Activated T-helper 1 cell treated with anti-CD3 and anti-CD28 coated beads, Interleukin-12 subunit alpha, Interleukin-12 subunit beta, Interleukin-2, Interleukin-4 antibody, amounts not matched to agents 30 ng/mL and 10 ng/mL and 1 ng/mL, durations not matched to agents 14 hours and 24 hours and 36 hours (primary cell): ENCODE results near the gene ADM2. TPM values are rescaled to one million over a fixed set of nuclear protein-coding genes. Genes with fewer than 3 reads are reported as not detected.

Source experiments
- DNase-seq: peaks from one replicate; pipeline ENCODE4 v3.0.0; 2021; ENCODE audit warnings: low spot score
- H3K27ac Mint-ChIP-seq: one replicate; pipeline ENCODE4 v1.8.0; 2021; ENCODE audit warnings: mild to moderate bottlenecking, mixed read lengths
- H3K27me3 Mint-ChIP-seq: one replicate; pipeline ENCODE4 v1.8.0; 2022; ENCODE audit warnings: mild to moderate bottlenecking, moderate library complexity, mixed read lengths; ENCODE audit not compliant: insufficient read depth
- H3K36me3 Mint-ChIP-seq: one replicate; pipeline ENCODE4 v1.8.0; 2021; ENCODE audit warnings: low read depth, mixed read lengths
- H3K4me1 Mint-ChIP-seq: one replicate; pipeline ENCODE4 v1.8.0; 2021; ENCODE audit warnings: low read depth, mixed read lengths
- H3K4me3 Mint-ChIP-seq: one replicate; pipeline ENCODE4 v1.8.0; 2021; ENCODE audit warnings: mild to moderate bottlenecking, moderate library complexity, mixed read lengths
- H3K9me3 Mint-ChIP-seq: one replicate; pipeline ENCODE4 v1.8.0; 2021; ENCODE audit warnings: mixed read lengths
- intact Hi-C: fragments of 100-400 bp; cut with micrococcal nuclease; formaldehyde crosslinking; loops from one replicate; pipeline ENCODE4 v1.15.1; 2024
- total RNA-seq: library from RNA; stranded (reverse); gene quantifications from 2 replicates; pipeline ENCODE4 v1.2.3, GENCODE V29; 2022

ADM2 gene
- total RNA-seq, 1 donor from 2014 or later: 4.9 TPM

GRCh38 chr22:50465066-50465930, 16.0 kb upstream of the ADM2 start:
- intact Hi-C loops: no loop called here
- peaks cover 18% of the 10 kb centered on the region for H3K4me1 Mint-ChIP-seq
- H3K36me3 Mint-ChIP-seq: peaks cover 23% of the 10 kb centered on the region
- DNase-seq: no peak
- H3K27me3 Mint-ChIP-seq: no peaks in the 10 kb centered on the region
- H3K9me3 Mint-ChIP-seq: no peaks in the 10 kb centered on the region
- no peak overlapping the region for H3K4me3 Mint-ChIP-seq
- H3K27ac Mint-ChIP-seq: no peak overlapping the region

DNA sequence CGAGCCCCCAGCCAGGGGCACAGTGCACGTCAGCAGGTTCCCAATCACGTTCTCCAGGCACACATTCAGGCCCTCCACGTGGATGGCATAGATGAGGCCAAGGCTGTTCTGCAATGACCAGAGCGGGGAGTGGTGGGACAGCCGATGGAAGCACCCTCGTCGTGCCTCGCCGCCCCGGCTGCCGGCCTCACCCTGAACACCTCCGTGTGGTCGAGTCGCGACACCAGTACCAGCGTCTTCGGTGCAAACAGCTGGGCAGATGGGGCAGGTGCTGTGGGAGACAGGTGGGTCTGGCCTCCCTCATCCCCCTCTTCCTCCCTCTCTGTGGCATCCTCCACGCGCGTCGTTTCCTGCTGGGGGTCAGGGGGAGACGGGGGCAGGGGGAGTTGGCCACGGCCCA, 14.0 kb upstream of the ADM2 start:
- intact Hi-C loops: no loop called here
- H3K36me3 Mint-ChIP-seq: peaks cover 18% of the 10 kb centered on the region
- H3K4me3 Mint-ChIP-seq: no peak overlapping the region
- no peak for DNase-seq
- H3K27me3 Mint-ChIP-seq: no peaks in the 10 kb centered on the region
- no peaks in the 10 kb centered on the region for H3K9me3 Mint-ChIP-seq
- no peak overlapping the region for H3K27ac Mint-ChIP-seq
- peaks cover 35% of the 10 kb centered on the region for H3K4me1 Mint-ChIP-seq

DNA sequence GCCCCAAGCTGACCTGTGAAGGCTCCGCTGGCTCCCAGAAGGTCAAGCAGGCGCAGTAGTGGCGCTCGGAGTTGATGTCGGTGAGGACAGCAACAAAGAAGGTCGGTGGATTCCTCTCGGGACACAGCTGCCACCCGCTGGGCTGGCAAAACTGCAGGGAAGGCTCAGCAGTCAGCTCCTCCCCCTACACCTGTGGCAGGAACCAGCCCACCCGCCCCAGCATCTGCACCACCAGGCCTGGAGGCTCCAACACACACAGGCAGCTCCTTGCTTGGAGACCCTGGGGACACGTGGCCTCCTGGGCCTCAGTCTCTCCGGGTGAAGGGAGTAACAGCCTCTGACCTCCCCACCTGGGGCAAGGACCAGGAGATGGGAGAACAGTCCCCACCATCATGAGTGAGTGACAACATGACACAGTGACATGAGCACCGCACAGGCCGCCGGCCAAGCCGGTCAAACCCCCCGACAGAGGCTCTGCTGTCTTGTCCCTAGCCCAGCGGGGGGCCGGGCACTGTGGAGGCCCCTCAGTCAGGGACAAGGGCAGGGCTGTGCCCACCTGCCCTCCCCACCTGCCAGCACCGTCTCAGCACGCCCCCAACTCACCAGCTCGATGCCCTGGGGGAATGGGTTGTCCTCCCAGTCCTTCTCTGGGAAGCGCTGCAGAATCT, 13.4 kb upstream of the ADM2 start:
- Mint-ChIP-seq H3K4me1 (peaks cover 40% of the 10 kb centered on the region), H3K9me3 (no peaks in the 10 kb centered on the region), H3K4me3 (peak overlapping the region; percentile 49), H3K27ac (no peak overlapping the region), H3K36me3 (peaks cover 17% of the 10 kb centered on the region), H3K27me3 (no peaks in the 10 kb centered on the region)
- intact Hi-C loops: loop anchor here (2.0 kb wide), 1 partner anchor 95 kb away; the partner anchor contains the start of gene SYCE3
- no peak for DNase-seq

DNA sequence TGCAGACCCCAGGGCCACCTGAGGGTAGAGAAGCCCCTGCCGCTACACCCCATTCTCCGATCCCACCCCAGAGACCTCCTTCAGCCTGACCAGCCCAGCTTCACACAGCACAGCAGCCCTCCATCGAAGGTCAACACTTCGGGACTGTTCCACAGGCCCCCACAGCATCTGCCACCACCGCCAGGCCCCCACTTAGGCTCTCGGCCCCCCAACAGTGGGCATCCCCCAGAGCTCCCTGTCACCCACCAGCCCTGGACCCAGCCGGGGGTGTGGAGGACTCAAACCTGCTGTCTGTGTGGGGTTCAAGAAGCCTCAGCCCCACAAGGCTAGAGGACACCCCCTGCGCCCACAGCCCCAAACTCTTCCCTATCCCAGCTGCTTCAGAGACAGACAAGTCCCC, 12.7 kb upstream of the ADM2 start:
- Mint-ChIP-seq H3K4me1 (peaks cover 47% of the 10 kb centered on the region), H3K27ac (peak overlapping the region; percentile 90), H3K9me3 (no peaks in the 10 kb centered on the region), H3K36me3 (peaks cover 14% of the 10 kb centered on the region), H3K4me3 (peak overlapping the region; percentile 49), H3K27me3 (no peaks in the 10 kb centered on the region)
- intact Hi-C loops: loop anchor here (2.0 kb wide), 1 partner anchor 94 kb away; the partner anchor contains the start of gene SYCE3
- no peak for DNase-seq

DNA sequence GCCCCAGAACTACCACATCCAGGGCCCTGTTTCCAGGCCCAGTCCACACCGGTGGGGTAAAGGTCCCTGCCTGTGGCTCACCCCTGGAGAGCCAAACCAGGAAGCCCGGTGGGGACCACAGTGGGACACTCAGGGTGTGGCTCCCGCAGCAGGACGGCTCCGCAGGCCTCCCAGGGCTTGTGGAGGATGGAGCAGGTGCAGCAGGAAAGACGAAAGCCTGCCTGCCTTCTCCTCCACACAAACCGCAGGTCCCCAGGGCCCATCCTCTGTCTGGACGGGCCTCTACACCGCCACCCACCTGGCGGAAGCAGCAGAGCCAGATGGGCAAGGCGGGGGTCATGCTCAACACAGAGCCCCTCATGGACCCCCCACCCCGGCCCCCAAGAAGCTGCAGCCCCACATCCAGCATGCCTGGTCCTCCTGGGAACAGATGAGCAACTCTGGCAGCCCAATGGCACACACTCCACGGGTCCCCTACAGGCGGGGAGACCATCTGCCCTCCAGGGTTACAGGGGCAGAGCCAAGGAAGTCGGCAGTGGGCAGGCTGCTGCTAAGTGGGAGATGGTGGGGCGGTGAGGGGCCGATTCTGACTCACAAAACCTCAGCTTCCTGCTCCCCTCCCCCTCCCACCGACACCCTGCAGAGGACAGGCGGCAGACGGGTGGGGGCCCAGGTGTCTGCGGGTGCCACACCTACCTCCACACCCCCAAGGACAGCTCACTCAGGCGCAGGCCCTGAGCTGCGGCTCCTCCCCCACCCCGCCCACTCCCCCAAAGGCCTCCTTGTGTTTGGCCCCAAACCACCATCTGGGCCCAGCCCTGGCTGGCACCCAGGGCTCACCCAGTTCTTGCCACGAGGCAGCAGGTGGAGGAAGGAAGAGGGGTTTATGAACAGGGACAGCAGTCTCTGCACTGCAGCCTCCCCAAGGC, 11.7 kb upstream of the ADM2 start:
- peak; percentile 92 for DNase-seq
- Mint-ChIP-seq H3K27me3 (no peaks in the 10 kb centered on the region), H3K36me3 (peaks cover 12% of the 10 kb centered on the region), H3K27ac (peak overlapping the region; percentile 90), H3K4me1 (peaks cover 53% of the 10 kb centered on the region), H3K4me3 (peak overlapping the region; percentile 48), H3K9me3 (no peaks in the 10 kb centered on the region)
- intact Hi-C loops: loop anchor here (1.0 to 10.0 kb wide), 3 partner anchors 39 to 225 kb away; partner anchors contain the start of genes NCAPH2, SYCE3 and TUBGCP6

GRCh38 chr22:50470491-50470890, 10.9 kb upstream of the ADM2 start:
- Mint-ChIP-seq H3K9me3 (no peaks in the 10 kb centered on the region), H3K4me3 (peak overlapping the region; percentile 48), H3K4me1 (peaks cover 53% of the 10 kb centered on the region), H3K36me3 (peaks cover 12% of the 10 kb centered on the region), H3K27ac (peak overlapping the region; percentile 90), H3K27me3 (no peaks in the 10 kb centered on the region)
- no peak for DNase-seq
- intact Hi-C loops: loop anchor here (1.0 to 10.0 kb wide), 2 partner anchors 38 to 226 kb away; partner anchors contain the start of genes NCAPH2 and TUBGCP6

GRCh38 chr22:50471197-50471847, 10.0 kb upstream of the ADM2 start:
- Mint-ChIP-seq H3K4me3 (peak overlapping the region; percentile 48), H3K4me1 (peaks cover 53% of the 10 kb centered on the region), H3K9me3 (no peaks in the 10 kb centered on the region), H3K27ac (peak overlapping the region; percentile 90), H3K27me3 (no peaks in the 10 kb centered on the region), H3K36me3 (peaks cover 10% of the 10 kb centered on the region)
- DNase-seq: no peak
- intact Hi-C loops: loop anchor here (10.0 kb wide), 1 partner anchor 227 kb away; the partner anchor contains the start of gene TUBGCP6

DNA sequence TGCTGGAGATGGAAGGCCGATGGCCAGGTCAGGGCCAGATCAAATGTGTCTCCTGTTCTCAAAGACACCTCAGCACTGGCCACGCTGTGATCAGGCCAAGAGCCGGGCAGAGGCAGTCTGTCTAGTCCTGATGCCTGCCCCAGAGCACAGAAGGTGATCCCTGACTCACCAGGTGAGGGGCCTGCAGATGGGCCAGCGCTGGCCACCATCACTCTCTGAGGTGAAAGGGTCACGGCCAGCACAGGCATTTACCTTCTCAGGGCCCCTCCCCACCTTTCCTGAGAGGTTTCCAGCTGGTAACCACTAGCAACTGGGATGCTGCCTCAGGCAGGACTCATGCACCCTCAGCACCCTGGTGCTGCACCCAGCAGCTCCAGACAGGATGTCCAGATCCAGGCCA, 9.4 kb upstream of the ADM2 start:
- no peak for DNase-seq
- peak overlapping the region; percentile 23 for H3K27ac Mint-ChIP-seq
- peaks cover 53% of the 10 kb centered on the region for H3K4me1 Mint-ChIP-seq
- peaks cover 6% of the 10 kb centered on the region for H3K36me3 Mint-ChIP-seq
- peak overlapping the region; percentile 58 for H3K4me3 Mint-ChIP-seq
- no peaks in the 10 kb centered on the region for H3K9me3 Mint-ChIP-seq
- peaks cover 2% of the 10 kb centered on the region for H3K27me3 Mint-ChIP-seq
- intact Hi-C loops: loop anchor here (10.0 kb wide), 1 partner anchor 227 kb away; the partner anchor contains the start of gene TUBGCP6

- intact Hi-C loops: loop anchor here (1.0 to 10.0 kb wide), 2 partner anchors 148 to 228 kb away; partner anchors contain the start of gene TUBGCP6
- no peak for DNase-seq
- peaks cover 53% of the 10 kb centered on the region for H3K4me1 Mint-ChIP-seq
Observed at GRCh38 chr22:50473088-50473487, 8.3 kb upstream of the ADM2 start.

GRCh38 chr22:50473855-50474671, 7.3 kb upstream of the ADM2 start:
- peak overlapping the region; percentile 74 for H3K27ac Mint-ChIP-seq
- H3K9me3 Mint-ChIP-seq: no peaks in the 10 kb centered on the region
- no peaks in the 10 kb centered on the region for H3K36me3 Mint-ChIP-seq
- peak overlapping the region; percentile 87 for H3K4me3 Mint-ChIP-seq
- intact Hi-C loops: loop anchor here (1.0 to 10.0 kb wide), 4 partner anchors 109 to 229 kb away; partner anchors contain the start of genes CHKB, PPP6R2 and TUBGCP6
- H3K27me3 Mint-ChIP-seq: peaks cover 7% of the 10 kb centered on the region
- no peak for DNase-seq
- peaks cover 46% of the 10 kb centered on the region for H3K4me1 Mint-ChIP-seq

More at GRCh38 chr22:50473088-50473487, 8.3 kb upstream of the ADM2 start:
- no peaks in the 10 kb centered on the region for H3K9me3 Mint-ChIP-seq
- H3K4me3 Mint-ChIP-seq: peak overlapping the region; percentile 87
- H3K27me3 Mint-ChIP-seq: peaks cover 3% of the 10 kb centered on the region
- H3K36me3 Mint-ChIP-seq: peaks cover 5% of the 10 kb centered on the region
- peak overlapping the region; percentile 74 for H3K27ac Mint-ChIP-seq
